ENCODE data around the gene PRAC1.

Gene PRAC1

GRCh38 chr17:48692049-48692448 lies 30.3 kb downstream of the PRAC1 start:
- DNase-seq = no peak

GRCh38 chr17:48690655-48691054 lies 31.7 kb downstream of the PRAC1 start:
- DNase-seq = no peak

DNA sequence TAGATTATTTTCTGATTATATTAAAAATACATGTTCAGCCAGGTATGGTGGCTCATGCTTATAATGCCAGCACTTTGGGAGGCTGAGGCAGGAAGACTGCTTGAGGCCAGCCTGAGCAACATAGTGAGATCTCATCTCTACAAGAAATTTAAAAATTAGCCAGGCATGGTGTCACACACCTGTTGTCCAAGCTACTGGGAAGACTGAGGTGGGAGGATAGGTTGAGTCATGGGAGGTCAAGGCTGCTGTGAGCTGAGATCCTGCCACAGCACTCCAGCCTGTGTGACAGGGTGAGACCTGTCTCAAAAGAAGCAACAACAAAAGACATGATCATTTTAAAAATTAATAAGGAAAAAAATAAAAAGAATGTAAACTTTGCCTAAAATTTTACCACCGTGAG lies 40.7 kb downstream of the PRAC1 start:
- no peak for DNase-seq

DNA sequence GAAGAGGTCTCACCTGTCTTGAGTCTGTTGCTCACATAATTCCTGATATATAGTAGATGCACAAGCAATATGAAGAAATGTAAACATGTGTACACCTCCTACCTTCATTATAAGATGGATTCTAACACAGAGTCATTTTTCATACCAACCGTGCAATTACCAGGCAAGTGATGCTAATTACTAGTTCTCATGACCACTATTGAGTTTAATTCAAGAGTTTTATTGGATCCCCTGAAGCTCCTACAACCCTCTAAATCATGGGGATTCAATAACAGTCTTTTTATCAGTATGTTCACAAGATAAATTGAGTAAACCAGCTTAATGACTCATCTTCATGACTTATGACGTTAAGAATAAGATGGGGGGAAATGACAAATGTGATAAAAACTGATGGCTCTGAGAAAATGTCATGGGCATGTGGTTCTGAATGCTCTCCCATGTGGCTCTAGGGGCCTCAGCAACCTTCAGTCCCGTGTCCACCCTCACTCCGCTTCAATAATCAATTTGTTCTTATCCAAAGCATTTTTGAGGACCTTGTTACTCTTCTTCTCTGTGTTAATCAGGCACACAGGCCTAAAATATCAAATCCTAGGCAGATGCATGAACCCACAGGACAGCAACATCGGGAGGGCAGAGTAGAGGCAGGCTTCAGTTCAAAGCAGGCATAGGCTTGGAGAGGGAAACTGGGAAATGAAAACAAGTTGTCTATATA lies 42.8 kb downstream of the PRAC1 start:
- DNase-seq = no peak

DNA sequence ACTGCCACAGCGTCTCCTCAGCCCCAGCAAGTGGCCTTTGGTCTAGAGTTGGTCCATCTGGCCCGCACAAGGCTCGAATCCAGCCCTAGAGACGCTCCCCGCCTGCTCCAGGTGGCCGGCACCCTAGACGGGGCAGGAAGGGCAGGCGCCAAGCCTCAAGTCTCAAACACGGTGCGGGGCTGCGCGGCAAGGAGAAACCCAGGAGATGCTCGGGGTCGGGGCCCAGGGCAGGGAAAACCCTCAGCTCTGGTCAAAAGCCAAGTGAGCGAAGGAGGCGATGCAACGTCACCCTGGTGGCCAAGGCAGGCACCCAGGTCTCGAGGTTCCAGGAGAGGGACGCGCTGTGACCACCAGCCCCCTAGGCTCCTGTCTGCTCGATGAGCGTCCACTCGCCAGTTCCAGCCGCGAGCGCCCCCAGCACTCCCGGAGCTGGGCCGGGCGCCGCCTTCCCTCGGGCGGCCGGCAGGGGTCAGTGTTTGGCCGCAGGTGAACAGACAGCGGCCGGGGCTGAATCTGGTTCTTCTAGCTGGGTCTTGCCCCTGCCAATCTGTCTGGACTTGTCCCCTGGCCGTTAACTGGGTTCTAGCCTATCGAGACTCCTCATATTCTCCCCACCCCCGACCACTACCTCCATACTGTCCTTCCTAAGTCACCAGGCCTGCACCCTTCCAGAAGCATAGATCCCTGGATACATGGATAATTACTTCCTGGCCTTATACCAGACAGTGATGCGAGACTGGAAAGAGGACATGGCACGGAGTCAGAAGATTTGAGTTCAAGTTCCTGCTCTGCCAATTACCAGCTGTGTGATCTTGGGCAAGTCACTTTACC lies 44.0 kb downstream of the PRAC1 start:
- peak; percentile 61 for DNase-seq

GRCh38 chr17:48676963-48677558 lies 45.3 kb downstream of the PRAC1 start:
- DNase-seq = no peak

DNA sequence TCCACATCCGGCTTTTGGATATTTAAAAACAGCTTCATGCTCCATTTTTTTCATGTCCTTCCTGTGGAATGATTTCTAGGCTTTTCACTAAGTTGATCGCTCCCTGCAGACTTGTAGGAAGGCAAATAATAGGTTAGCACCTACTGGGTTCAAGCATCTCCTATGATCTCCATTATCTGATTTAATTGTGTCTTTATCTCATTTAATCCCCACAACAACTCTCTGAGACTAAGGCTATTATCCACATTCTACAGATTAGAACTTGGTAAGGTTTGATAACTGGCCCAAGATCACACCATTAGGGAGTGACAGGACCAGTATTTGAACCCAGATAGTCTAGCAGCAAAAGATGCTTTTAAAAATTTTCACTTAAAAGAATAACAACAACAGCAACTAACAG lies 50.0 kb downstream of the PRAC1 start:
- no peak for DNase-seq

All from NCI-H1436 (cell line).